SK-N-SH (cell line): ENCODE results near the gene UTF1. TPM values are rescaled to one million over a fixed set of nuclear protein-coding genes. Genes with fewer than 3 reads are reported as not detected.

ENCODE experiments used
- CTCF ChIA-PET: fragments of 300-600, 350-600 bp; formaldehyde crosslinking; extraction: SDS; loops from one replicate; lab custom pipeline; 2021; lab: Yijun Ruan, JAX
- POLR2A ChIA-PET: fragments of 350-600 bp; sonication (Branson Sonifier 250); formaldehyde crosslinking; extraction: SDS; loops from one replicate; lab custom pipeline; 2020; ENCODE audit warnings: antibody characterized with exemption, inconsistent platforms; lab: Yijun Ruan, JAX
- DNase-seq: peaks from one replicate; pipeline ENCODE4 v3.0.0; 2012
- H2AFZ ChIP-seq: fragments of 200-600 bp; sonication (generic); 2 replicates; pipeline ENCODE4 v1.8.1; 2016; ENCODE audit warnings: antibody characterized with exemption, mild to moderate bottlenecking, low read depth
- H3F3A ChIP-seq: fragments of 200-600 bp; sonication (generic); replicated peaks from 2 replicates; pipeline ENCODE3; 2016; ENCODE audit warnings: antibody characterized with exemption, mild to moderate bottlenecking; ENCODE audit not compliant: insufficient read depth
- H3K27ac ChIP-seq, 2 experiments: fragments of 200-500 bp in 1 of 2; fragments of 200-600 bp in 1 of 2; sonication (Bioruptor generic) in 1 of 2; sonication (generic), shearing (Covaris generic) in 1 of 2; 2 replicates each; pipeline versions ENCODE4 v1.5.1 to v1.6.1; 2014 to 2016; ENCODE audit warnings: low read depth in 2 of 2, inconsistent platforms in 1 of 2, low read length in 1 of 2, mild to moderate bottlenecking in 1 of 2, mixed read lengths in 1 of 2
- H3K27me3 ChIP-seq: fragments of 200-600 bp; sonication (generic), shearing (Covaris generic); 2 replicates; pipeline ENCODE4 v1.6.1; 2016; ENCODE audit warnings: mixed run types; ENCODE audit not compliant: insufficient read depth
- H3K36me3 ChIP-seq, 2 experiments: fragments of 200-500 bp in 1 of 2; fragments of 200-600 bp in 1 of 2; sonication (Bioruptor generic) in 1 of 2; sonication (generic) in 1 of 2; replicated peaks in 1 of 2; 2 replicates each; pipeline versions ENCODE3 to v1.5.1; 2014 to 2016; ENCODE audit warnings: low read length in 1 of 2, mild to moderate bottlenecking in 1 of 2; ENCODE audit not compliant: insufficient read depth in 2 of 2, control insufficient read depth in 1 of 2
- H3K4me1 ChIP-seq, 2 experiments: fragments of 200-500 bp in 1 of 2; fragments of 200-600 bp in 1 of 2; sonication (Bioruptor generic) in 1 of 2; sonication (generic), shearing (Covaris generic) in 1 of 2; 2 replicates each; pipeline versions ENCODE4 v1.5.1 to v1.6.1; 2014 to 2016; ENCODE audit warnings: low read depth in 1 of 2, low read length in 1 of 2, mixed run types in 1 of 2; ENCODE audit not compliant: insufficient read depth in 2 of 2, control insufficient read depth in 1 of 2
- H3K4me2 ChIP-seq: fragments of 200-600 bp; sonication (generic), shearing (Covaris generic); 2 replicates; pipeline ENCODE4 v1.6.1; 2017; ENCODE audit warnings: mixed run types
- H3K4me3 ChIP-seq, 2 experiments: fragments of 200-500 bp in 1 of 2; fragments of 200-600 bp in 1 of 2; sonication (Bioruptor generic) in 1 of 2; sonication (generic), shearing (Covaris generic) in 1 of 2; 2 replicates each; pipeline versions ENCODE4 v1.5.1 to v1.8.1; 2014 to 2016; ENCODE audit warnings: low read depth in 2 of 2, inconsistent platforms in 1 of 2, low read length in 1 of 2, mild to moderate bottlenecking in 1 of 2, mixed read lengths in 1 of 2, moderate library complexity in 1 of 2
- H3K79me2 ChIP-seq: fragments of 200-600 bp; sonication (generic); 2 replicates; pipeline ENCODE4 v1.8.1; 2017; ENCODE audit warnings: mild to moderate bottlenecking; ENCODE audit not compliant: insufficient read depth
- H3K9ac ChIP-seq: fragments of 200-600 bp; sonication (generic); 2 replicates; pipeline ENCODE4 v1.6.1; 2017; ENCODE audit warnings: mixed run types
- H3K9me2 ChIP-seq: fragments of 200-600 bp; sonication (generic); 2 replicates; pipeline ENCODE4 v1.6.1; 2017; ENCODE audit warnings: mixed run types
- H3K9me3 ChIP-seq: fragments of 200-600 bp; sonication (generic); 2 replicates; pipeline ENCODE4 v1.6.1; 2017; ENCODE audit warnings: mixed run types, mild to moderate bottlenecking, moderate library complexity
- H4K20me1 ChIP-seq: fragments of 200-600 bp; sonication (generic); 2 replicates; pipeline ENCODE4 v1.6.1; 2017; ENCODE audit warnings: mild to moderate bottlenecking, mixed run types; ENCODE audit not compliant: insufficient read depth
- CHD2 ChIP-seq: fragments of 150-350 bp; IDR thresholded peaks from 2 replicates; pipeline ENCODE4 v1.6.1; 2018; ENCODE audit warnings: low read length; ENCODE audit not compliant: partially characterized antibody
- ELF1 ChIP-seq: IDR thresholded peaks from 2 replicates; pipeline ENCODE4 v1.4.0; 2012
- EZH2phosphoT487 ChIP-seq: fragments of 200-600 bp; sonication (generic); IDR thresholded peaks from 2 replicates; pipeline ENCODE4 v1.6.1; 2017; ENCODE audit warnings: low read depth, mixed run types, mild to moderate bottlenecking, antibody characterized with exemption, moderate library complexity, borderline replicate concordance
- FOSL2 ChIP-seq: IDR thresholded peaks from 2 replicates; pipeline ENCODE4 v1.4.0; 2012; ENCODE audit warnings: low read depth, mild to moderate bottlenecking, moderate library complexity, borderline replicate concordance
- FOXM1 ChIP-seq: IDR thresholded peaks from 2 replicates; pipeline ENCODE4 v1.4.0; 2012; ENCODE audit warnings: low read depth, mild to moderate bottlenecking
- GABPA ChIP-seq: IDR thresholded peaks from 2 replicates; pipeline ENCODE4 v1.4.0; 2012; ENCODE audit warnings: low read depth, mild to moderate bottlenecking
- GATA2 ChIP-seq: sonication (generic); formaldehyde crosslinking; IDR thresholded peaks from 2 replicates; pipeline ENCODE4 v1.5.0; 2020; ENCODE audit warnings: mild to moderate bottlenecking, missing genetic modification reagents
- IRF3 ChIP-seq: fragments of 150-350 bp; IDR thresholded peaks from 2 replicates; pipeline ENCODE4 v1.6.1; 2016; ENCODE audit warnings: mild to moderate bottlenecking, low read depth, low read length
- MAX ChIP-seq: IDR thresholded peaks from 2 replicates; pipeline ENCODE4 v1.4.0; 2012; ENCODE audit warnings: low read depth
- MEF2A ChIP-seq: IDR thresholded peaks from 2 replicates; pipeline ENCODE4 v1.4.0; 2012; ENCODE audit warnings: low read depth, borderline replicate concordance
- NFIC ChIP-seq: IDR thresholded peaks from 2 replicates; pipeline ENCODE4 v1.4.0; 2012; ENCODE audit warnings: borderline replicate concordance
- NRF1 ChIP-seq: IDR thresholded peaks from 2 replicates; pipeline ENCODE4 v1.6.1; 2012; ENCODE audit warnings: low read depth, mild to moderate bottlenecking, low read length
- PBX3 ChIP-seq: IDR thresholded peaks from 2 replicates; pipeline ENCODE4; 2012
- REST ChIP-seq: IDR thresholded peaks from 2 replicates; pipeline ENCODE4 v1.6.1; 2012; ENCODE audit warnings: mild to moderate bottlenecking, low read depth, low read length, moderate library complexity
- RFX5 ChIP-seq: IDR thresholded peaks from 2 replicates; pipeline ENCODE4 v1.6.1; 2012; ENCODE audit warnings: mild to moderate bottlenecking, improper control_type of control experiment, low read length
- RXRA ChIP-seq: IDR thresholded peaks from 2 replicates; pipeline ENCODE4 v1.4.0; 2012; ENCODE audit warnings: low read depth, mild to moderate bottlenecking, borderline replicate concordance
- TCF12 ChIP-seq: IDR thresholded peaks from 2 replicates; pipeline ENCODE4 v1.4.0; 2012
- USF1 ChIP-seq: IDR thresholded peaks from 2 replicates; pipeline ENCODE4 v1.4.0; 2012; ENCODE audit warnings: low read depth, borderline replicate concordance
- USF2 ChIP-seq: fragments of 150-350 bp; IDR thresholded peaks from 2 replicates; pipeline ENCODE4 v1.6.1; 2017; ENCODE audit warnings: antibody characterized with exemption, low read length, low read depth, borderline replicate concordance
- WGBS: methylation state at CpG from one replicate; pipeline ENCODE4 v1.1.6; 2017; ENCODE audit warnings: low lambda C conversion rate; 5-methylcytosine and 5-hydroxymethylcytosine counted together
- polyA plus RNA-seq, 3 experiments: library from polyadenylated mRNA; depleted of rRNA; stranded (reverse); fragments of >200 nt; gene quantifications; 2 replicates each; pipeline ENCODE4 v1.2.3, GENCODE V29; 2012

Gene UTF1
- polyA plus RNA-seq, 1 of the 3 experiments (the other 2 are of a cell fraction), result not detected

GRCh38 chr10:133196936-133197758 is 32.9 kb upstream of the UTF1 start:
- Histone ChIP-seq H3K9me3 (no peaks in the 10 kb centered on the region), H3K79me2 (no peaks in the 10 kb centered on the region), H3F3A (no peaks in the 10 kb centered on the region), H2AFZ (no peak overlapping the region), H3K9ac (no peak overlapping the region), H3K27me3 (no peaks in the 10 kb centered on the region), H3K9me2 (no peaks in the 10 kb centered on the region), H3K4me1 (no peaks in the 10 kb centered on the region), H3K4me2 (no peak overlapping the region), H3K27ac (no peak overlapping the region), H3K36me3 (no peaks in the 10 kb centered on the region), H3K4me3 (no peak overlapping the region), H4K20me1 (no peaks in the 10 kb centered on the region)
- ChIA-PET POLR2A (interaction anchor here (0.5 kb wide), 1 partner anchor 14 kb away, joined by 3 read pairs; no protein-coding TSS in a partner anchor), CTCF (interaction anchor here (0.7 to 1.8 kb wide), 2 partner anchors 13 to 54 kb away, joined by 3 to 5 read pairs; no protein-coding TSS in a partner anchor)
- TF ChIP-seq NRF1 (no peak), MAX (no peak), FOSL2 (no peak), TCF12 (no peak), CHD2 (no peak)
- no peak for DNase-seq
- 72% methylated on average over 21 of the region's 40 CpGs for WGBS

- TF ChIP-seq GABPA (no peak), GATA2 (CRISPR knock-in tag) (no peak), ELF1 (no peak), PBX3 (no peak), NFIC (no peak), REST (no peak), EZH2phosphoT487 (no peak), MEF2A (no peak), RXRA (no peak), USF1 (no peak), IRF3 (no peak), RFX5 (no peak), USF2 (no peak), FOXM1 (no peak)
- POLR2A ChIA-PET, result no interaction called here
- 38% methylated on average over 8 of the region's 9 CpGs for WGBS
These were observed 32.2 kb upstream of the UTF1 start for GRCh38 chr10:133197786-133198185.

More at GRCh38 chr10:133197786-133198185, 32.2 kb upstream of the UTF1 start:
- Histone ChIP-seq H3K36me3 (no peaks in the 10 kb centered on the region), H3K9me3 (no peaks in the 10 kb centered on the region), H2AFZ (no peak overlapping the region), H3F3A (no peaks in the 10 kb centered on the region), H3K4me3 (no peak overlapping the region), H3K27me3 (no peaks in the 10 kb centered on the region), H3K79me2 (no peaks in the 10 kb centered on the region), H3K4me1 (no peaks in the 10 kb centered on the region), H3K9ac (no peak overlapping the region), H4K20me1 (no peaks in the 10 kb centered on the region), H3K27ac (no peak overlapping the region), H3K4me2 (no peak overlapping the region), H3K9me2 (no peaks in the 10 kb centered on the region)
- no peak for DNase-seq
- CTCF ChIA-PET, result interaction anchor here (0.7 kb wide), 1 partner anchor 13 kb away, joined by 3 read pairs; no protein-coding TSS in a partner anchor
